NCI-H146 treated with DMSO at 0.1 percent for 48 hours (cell line): ENCODE measurements around the gene RNASEL.
"Not testable (repeated sequence)": the region's sequence is repeated elsewhere in the genome, so short reads cannot be mapped to it uniquely, and the experiment has no call there.

Experiments used
- DNase-seq: peaks from one replicate; lab custom pipeline; 2025; ENCODE audit not compliant: unreplicated experiment; lab: John Stamatoyannopoulos, UW

RNASEL gene, protein sequence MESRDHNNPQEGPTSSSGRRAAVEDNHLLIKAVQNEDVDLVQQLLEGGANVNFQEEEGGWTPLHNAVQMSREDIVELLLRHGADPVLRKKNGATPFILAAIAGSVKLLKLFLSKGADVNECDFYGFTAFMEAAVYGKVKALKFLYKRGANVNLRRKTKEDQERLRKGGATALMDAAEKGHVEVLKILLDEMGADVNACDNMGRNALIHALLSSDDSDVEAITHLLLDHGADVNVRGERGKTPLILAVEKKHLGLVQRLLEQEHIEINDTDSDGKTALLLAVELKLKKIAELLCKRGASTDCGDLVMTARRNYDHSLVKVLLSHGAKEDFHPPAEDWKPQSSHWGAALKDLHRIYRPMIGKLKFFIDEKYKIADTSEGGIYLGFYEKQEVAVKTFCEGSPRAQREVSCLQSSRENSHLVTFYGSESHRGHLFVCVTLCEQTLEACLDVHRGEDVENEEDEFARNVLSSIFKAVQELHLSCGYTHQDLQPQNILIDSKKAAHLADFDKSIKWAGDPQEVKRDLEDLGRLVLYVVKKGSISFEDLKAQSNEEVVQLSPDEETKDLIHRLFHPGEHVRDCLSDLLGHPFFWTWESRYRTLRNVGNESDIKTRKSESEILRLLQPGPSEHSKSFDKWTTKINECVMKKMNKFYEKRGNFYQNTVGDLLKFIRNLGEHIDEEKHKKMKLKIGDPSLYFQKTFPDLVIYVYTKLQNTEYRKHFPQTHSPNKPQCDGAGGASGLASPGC

DNA sequence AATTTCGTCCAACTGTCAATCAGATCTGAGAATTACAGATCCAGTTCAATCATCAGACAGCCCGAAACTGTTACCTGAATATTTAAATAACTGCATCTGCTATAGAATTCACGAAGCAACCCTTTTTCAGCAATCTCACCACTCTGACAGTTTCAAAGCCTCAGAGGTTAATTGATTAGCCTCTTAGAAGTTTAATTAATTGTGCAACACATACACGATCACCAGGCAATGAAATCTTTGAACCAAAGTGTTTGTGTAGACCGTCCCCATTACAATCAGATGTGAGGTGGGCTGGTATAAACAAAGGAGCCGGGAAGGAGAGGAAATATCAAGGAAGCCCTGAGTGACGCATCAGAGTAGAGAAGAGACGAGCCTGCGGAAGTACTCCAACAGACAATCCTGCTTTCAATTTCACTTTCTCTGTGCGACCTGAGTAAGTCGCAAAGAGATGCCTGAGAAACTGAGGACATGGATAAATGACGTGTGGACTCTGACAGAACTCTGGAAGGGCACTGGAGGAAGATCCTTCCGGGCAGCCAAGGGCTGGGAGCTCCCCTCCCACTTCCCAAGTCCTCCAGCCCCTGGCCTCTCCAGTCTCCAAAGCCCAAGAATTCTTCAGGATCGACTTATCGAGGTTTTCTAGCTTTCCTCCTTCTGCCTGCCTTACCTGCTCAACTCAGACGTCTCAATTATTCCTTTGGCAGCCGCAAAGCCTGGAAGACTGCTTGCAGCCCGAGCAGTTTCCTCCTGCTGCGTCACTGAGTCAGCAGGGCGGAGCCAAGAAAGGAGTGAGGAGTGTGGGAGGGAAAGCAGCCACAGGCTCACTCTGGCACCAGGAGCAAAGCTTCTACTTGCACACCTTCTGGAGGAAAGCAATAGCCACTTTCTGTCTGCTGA is at the start of gene RNASEL:
TSS of gene RNASEL (minus strand) at position 757 of the 897 bp plus-strand sequence. CDS start 2,450 bp downstream, outside the sequence.
- no peak for DNase-seq

DNA sequence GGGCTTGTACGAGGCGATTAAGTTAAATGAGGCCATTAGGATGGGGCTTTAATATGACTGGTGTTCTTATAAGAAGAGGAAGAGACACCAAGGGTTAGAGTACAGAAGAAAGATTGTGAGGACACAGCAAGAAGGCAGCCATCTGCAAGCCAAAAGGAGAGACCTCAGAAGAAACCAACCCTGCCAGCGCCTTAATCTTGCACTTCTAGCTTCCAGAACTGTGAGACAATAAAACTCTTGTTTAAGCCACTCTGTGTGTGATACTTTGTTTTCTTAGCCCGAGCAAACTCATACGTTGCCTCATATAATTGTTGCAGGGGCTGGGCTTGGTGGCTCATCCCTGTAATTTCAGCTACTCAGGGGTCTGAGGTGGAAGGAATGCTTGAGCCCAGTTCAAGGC is 48.7 kb upstream of the RNASEL start:
- no peak for DNase-seq

DNA sequence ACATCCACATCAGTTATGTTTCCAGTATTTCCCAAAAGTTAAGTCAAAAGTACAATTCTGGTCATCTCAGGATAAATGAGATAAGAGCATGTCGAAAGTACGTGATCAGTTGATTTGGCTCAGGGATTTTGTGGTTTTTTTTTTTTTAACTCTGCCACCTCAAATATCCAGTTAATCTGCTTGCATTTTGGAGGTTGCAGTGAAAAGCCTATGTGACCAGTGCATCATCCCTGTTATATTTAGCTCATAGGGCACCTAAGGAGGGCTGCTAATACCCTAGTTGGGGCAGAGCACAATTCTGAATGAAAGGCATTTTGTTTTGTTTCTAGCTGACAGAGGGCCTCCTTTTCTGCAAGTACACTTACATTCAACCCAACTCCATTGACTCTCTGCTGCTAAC is 46.8 kb upstream of the RNASEL start:
- DNase-seq = no peak

DNA sequence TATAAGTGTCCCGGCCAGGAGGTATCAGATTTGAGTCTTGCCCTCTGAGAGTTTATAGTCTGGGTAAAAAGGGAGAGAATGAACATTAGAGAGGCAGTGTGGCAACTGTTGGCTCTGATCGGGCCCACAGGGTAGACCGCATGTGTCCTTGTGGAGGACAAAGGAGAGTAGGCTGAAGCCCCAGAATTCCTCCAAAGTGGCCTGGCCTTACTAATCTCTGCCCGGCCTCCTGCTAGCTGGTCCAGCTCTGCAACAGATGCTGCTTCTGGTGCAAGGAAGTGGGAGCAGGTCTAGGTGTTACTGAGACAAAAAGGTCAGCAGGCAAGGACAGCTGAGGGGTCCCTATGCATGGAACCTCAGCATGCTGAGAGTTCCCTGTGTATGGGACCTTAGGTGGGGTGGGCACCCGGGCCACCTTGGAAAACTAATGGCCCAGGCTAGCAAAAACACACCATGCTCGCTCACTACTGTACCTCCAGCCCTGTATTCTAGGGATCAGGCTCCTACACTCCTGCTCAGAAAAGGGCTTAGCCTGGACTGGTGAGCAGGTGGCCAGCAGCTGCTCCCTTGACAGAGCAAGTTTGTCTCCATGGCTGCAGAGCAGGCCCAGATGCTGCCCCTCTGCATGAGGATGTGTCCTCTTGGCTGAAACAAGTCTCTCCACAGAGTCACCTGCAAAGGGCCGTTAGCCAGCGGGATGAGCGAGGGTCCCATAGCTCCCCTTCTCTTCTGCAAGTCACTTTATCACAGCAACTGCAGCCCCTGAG is 45.4 kb upstream of the RNASEL start:
- peak; percentile 67 for DNase-seq

DNA sequence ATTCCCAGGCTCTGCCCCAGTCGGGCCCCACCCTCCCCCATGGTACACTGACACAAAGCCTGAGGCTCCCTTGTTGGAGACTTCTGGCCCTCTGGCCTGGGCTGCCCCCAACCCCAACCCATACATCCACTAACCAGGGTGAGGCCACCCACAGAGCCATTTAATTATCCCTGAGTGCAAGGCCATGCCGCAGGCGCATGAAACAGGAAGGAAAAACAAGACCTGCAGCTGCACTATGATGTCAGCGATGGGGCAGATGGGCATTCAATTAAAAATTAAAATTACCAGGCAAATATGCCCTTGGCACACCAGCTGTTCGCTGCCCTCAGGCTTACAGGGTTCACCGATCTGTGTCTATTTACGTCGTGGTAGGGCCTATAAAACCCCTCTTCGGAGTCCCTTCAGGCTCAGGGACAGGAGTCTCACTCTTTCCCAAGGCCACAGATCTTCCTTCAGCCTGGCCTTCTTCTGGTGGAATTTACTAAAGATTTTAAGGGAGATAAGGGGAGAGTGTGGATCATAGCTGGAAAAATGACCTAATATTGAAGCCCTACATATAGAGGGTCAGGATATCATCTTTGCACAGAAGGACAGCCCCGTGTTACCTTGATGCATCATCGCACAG is 44.7 kb upstream of the RNASEL start:
- peak; percentile 97 for DNase-seq

DNA sequence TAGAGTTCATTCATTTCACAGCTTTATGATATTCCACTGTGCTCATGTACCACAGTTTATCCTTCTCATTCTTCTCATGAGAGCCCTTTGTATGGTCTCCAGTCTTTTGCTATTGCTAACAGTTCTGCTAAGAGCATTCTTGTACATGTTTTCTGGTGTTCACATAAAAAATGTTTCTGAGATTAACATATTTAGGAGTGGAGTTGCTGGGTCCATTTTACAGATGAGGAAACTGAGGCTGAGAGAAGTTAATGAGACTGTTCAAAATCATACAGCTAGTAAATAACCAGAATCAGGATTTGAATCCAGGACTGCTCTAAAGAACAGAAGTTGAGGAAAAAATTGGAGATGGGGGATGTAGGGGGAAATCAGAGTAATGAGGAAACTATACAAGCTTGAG is 44.0 kb upstream of the RNASEL start:
- DNase-seq = no peak

DNA sequence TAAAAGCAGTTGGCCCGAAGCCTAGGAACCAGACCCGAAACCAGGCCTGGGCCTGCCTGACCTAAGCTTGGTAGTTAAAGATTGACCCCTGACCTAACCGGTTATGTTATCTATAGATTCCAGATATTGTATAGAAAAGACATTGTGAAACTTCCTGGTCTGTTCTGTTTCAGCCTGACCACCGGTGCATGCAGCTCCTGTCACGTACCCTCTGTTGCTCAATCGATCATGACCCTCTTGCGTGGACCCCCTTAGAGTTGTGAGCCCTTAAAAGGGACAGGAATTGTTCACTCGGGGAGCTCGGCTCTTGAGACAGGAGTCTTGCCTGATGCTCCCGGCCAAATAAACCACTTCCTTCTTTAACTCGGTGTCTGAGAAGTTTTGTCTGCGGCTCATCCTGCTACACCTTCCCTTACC is 43.4 kb upstream of the RNASEL start:
- DNase-seq = not testable (repeated sequence)

DNA sequence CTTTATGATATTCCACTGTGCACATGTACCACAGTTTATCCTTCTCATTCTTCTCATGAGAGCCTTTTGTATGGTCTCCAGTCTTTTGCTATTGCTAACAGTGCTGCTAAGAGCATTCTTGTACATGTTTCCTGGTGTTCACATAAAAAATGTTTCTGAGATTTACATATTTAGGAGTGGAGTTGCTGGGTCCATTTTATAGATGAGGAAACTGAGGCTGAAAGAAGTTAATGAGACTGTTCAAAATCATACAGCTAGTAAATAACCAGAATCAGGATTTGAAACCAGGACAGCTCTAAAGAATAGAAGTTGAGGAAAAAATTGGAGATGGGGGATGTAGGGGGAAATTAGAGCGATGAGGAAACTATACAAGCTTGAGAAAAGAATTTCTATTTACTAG is 42.9 kb upstream of the RNASEL start:
- DNase-seq = no peak

DNA sequence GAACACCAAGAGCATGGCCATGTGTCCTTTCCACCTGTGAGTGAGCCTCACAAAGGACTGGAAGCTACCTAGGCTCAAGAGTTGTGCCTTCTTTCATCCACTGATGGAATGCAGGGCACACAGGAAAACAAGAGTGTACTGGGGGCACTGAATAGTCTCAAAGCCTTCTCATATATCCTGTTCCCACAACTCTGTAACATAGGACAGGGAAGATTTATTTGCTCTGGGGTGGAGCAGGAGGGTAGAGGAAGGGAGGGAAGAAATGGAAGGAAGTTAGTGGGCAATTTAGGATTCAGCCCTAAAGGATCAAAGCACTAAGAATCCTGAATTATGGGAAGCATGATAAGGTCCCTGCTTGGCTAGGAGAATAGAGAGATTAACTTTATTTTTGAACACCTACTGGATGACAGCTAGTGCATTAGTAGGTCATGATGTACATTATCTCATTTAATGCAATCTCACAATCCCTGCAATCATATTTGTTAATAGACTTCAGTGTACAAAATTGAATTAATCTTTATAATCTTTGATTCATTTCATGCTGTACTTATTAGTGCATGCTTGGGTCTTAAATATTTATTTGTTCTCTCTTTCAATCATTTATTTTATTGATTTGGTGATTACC is 42.1 kb upstream of the RNASEL start:
- DNase-seq = no peak

DNA sequence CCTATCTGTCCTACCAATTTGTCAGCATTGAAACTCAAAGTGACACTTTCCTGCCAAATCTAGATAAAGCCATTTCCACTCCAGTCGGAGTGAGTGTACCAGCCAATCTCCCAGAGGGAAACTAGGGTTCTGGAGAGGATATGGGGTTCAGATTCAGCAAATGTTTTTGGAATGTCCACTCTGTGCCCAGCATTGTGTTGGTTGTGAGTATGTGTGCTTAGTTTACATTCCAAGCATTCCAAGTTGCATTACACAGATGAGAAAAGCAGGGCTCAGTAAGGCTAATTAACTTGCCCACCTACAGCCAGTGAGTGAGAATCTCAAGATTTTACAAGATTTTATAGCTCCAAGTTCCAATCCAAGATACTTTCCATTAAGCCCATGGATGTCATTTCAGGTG is 41.5 kb upstream of the RNASEL start:
- DNase-seq = no peak

DNA sequence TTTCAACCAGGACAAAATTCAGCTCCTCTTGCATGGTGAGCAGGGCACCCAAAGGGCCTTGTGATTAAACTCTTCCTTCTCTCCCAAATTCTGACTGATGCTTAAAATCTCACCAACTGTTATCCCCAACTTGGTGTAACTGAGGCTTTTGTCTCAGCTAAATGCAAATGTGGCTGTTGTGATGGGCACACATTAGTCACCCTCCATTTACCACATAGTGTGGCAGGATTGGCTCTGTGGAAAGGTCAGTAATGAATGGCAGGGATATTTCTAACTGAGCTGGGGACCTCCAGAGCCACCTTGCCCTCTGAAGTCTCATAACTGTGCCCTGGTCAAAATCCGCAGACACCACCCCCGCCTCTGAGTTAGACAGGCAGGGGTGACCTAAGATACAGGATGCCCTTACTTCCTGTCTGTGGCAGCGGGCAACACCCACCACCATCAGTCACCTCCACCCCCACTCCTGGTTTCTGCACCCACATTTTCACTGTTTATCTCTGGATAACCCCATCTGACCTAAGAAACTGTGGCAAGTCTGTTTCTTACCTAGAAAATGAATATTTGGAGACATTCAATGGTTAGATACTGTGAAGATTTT is 40.5 kb upstream of the RNASEL start:
- DNase-seq = no peak

DNA sequence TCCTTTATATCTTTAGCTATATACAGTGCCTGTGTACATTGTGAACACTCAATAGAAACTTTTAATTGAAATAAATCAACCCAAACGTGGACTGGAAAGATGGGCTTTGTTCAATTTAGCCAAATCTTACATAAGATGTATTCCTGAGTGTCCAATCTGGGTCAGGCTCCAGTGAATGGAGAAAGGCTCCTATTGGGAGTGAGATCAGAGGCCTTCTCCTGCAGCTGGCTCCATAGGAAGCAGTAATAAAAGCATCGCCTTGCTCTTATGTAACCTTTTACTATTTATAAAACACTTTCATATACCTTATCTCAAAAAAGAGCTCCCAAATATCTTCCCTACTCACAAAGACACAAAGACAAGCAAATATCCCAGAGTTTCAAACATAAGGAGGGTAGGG is 40.0 kb upstream of the RNASEL start:
- no peak for DNase-seq

DNA sequence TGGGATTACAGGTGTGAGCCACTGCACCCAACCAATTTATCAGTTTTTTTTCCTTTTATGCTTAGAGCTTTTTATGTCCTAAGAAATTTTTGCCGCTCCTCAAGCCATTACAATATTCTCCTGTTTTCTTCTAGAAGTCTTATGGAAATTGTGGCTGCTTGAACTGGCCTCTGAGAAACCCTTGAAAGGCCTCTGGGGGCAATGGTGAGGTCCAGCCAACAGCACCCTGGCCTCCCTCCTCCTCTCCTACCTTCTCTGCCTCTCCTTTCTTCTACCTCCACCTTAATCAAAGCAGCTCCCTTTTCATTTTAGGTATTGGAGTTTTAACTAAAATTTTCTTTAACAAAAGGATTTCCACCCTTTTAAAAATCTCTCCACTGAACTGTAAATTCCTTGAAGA is 39.6 kb upstream of the RNASEL start:
- DNase-seq = no peak

DNA sequence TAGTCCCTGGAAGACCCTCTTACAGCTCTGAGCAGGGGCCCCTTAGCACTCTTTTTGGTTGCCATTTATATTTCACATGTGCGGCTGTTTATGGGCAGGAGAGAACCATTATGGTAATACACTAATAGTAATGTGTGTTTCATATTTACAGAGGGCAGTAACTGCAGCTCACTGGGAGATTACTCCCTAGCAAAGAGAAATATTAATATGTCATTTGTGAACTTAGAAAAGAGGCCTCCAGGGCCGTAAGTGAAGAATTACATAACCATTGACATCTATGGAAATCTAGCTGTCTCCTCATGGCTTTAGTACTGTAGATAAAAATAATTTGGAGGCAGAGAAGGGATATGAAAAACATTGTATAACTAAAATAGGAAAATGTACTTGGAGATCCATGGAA is 38.6 kb upstream of the RNASEL start:
- no peak for DNase-seq

DNA sequence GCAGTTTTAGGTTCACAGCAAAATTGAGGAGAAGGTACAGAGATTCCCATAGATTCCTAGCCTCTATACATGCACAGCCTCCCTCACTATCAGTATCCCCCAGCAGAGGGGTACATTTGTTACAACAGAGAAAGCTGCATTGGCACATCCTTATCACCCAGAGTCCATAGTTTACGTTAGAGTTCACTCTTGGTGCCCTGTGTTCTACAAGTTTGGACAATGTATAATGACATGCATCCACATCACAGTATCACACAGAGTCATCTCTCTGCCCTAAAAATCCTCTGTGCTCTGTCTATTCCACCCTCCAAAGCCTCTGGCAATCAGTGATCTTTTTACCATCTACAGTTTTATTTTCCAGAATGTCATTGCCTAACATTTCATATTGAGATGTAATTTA is 37.5 kb upstream of the RNASEL start:
- DNase-seq = no peak

DNA sequence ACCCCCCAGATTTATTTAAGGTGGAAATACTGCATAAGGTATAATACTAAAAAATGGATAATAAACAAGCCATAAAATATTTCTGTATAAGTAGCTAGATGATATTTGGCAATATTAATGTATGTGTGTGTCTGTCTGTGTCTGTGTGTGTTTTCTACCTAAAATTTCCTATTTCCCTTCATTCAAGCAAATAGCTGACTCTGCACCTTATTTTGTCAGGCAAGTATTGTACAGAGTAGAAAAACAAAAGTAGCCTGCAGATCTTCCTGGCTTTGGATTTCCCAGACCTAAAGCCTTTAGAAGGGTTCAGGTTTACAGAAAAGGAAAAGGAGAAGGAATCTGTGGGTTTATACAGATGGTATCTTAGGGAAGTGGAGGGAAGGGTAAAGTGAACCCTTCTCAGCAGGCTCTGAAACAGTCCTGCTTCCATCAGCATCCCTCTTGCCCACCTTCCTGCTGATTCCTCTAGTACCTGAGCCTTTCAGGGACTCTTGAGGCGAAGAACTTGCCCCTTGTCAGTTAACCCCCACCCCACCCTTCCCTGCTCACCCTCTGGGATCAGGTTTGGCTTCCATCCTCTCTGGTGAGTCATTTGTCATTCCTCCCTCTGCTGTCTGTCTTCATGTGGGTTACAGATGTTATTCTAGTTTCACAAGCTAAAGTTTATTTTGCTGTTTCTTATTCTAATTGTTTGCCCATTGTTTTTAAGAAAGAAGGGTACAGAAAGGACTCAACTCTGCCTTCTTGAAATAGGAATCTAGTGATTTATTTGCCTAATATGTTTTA is 36.9 kb upstream of the RNASEL start:
- DNase-seq = no peak

DNA sequence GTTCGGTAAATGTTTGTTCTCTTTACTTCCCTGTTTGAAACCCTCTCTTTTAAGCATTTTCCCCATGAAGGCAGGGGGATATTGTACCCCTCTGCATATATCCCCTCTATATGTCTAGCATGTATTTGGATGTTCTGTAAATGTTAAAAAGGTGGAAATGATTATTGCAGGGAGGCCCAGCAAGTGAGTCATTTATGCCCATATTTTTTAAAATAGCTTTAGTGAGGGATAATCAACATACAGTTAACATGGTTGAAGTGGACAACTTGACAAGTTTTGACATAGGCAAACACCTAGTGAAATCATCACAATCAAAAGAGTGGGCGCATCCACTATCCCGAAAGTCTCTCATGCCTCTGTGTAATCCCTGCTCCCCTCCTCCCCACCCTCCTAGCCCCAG is 36.0 kb upstream of the RNASEL start:
- DNase-seq = no peak

DNA sequence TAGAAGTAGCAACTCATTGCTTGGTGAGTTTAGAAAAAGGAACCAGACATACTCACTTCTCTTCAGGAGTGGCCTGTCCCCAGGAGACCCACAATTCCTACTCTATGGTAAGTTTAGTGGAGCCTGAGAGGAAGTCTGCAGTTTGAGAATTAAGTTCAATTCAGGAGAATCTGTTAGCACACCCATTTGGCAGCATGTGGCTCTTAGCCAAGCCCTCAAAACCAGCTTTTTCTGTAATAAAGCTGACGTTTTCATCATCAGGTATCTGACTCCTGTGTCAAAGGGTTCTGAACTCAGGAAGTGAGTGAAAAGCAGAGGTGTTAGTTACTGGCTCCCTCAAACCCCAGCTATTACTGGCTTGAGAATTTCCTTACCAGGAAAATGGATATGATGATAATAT is 35.5 kb upstream of the RNASEL start:
- no peak for DNase-seq
